GM12891 (cell line): Measurements from ENCODE around the gene VSTM2L.

ENCODE experiments used
- DNase-seq: peaks from one replicate; pipeline ENCODE4 v3.0.0; 2011; ENCODE audit warnings: low spot score; ENCODE audit not compliant: insufficient read length
- FAIRE-seq: peaks from 2 replicates; lab custom pipeline; 2011; peaks lifted over from hg19 to GRCh38; lab: Jason Lieb, UNC
- PAX5 ChIP-seq: IDR thresholded peaks from 2 replicates; pipeline ENCODE4 v1.6.1; 2011; ENCODE audit warnings: low read length, moderate library complexity, mild to moderate bottlenecking; ENCODE audit not compliant: insufficient read depth, severe bottlenecking
- POLR2A ChIP-seq: IDR thresholded peaks from 2 replicates; pipeline ENCODE4 v1.6.1; 2011; ENCODE audit warnings: low read depth, low read length, control low read depth
- POLR2AphosphoS5 ChIP-seq: IDR thresholded peaks from 2 replicates; pipeline ENCODE4 v1.6.1; 2011; ENCODE audit warnings: low read depth, low read length, control low read depth
- POU2F2 ChIP-seq: IDR thresholded peaks from 2 replicates; pipeline ENCODE4 v1.6.1; 2011; ENCODE audit warnings: low read depth, mild to moderate bottlenecking, control low read depth, low read length, moderate library complexity
- SPI1 ChIP-seq: IDR thresholded peaks from 2 replicates; pipeline ENCODE4 v1.6.1; 2011; ENCODE audit warnings: low read depth, low read length, control low read depth
- TAF1 ChIP-seq: IDR thresholded peaks from 2 replicates; pipeline ENCODE4 v1.6.1; 2011; ENCODE audit warnings: low read depth, low read length, control low read depth

Gene VSTM2L

GRCh38 chr20:37927410-37928095 is 24.6 kb downstream of the VSTM2L start:
- no peak for DNase-seq
- TF ChIP-seq POLR2A (no peak), SPI1 (no peak), POLR2AphosphoS5 (no peak), TAF1 (no peak), PAX5 (no peak), POU2F2 (no peak)
- no peak for FAIRE-seq

DNA sequence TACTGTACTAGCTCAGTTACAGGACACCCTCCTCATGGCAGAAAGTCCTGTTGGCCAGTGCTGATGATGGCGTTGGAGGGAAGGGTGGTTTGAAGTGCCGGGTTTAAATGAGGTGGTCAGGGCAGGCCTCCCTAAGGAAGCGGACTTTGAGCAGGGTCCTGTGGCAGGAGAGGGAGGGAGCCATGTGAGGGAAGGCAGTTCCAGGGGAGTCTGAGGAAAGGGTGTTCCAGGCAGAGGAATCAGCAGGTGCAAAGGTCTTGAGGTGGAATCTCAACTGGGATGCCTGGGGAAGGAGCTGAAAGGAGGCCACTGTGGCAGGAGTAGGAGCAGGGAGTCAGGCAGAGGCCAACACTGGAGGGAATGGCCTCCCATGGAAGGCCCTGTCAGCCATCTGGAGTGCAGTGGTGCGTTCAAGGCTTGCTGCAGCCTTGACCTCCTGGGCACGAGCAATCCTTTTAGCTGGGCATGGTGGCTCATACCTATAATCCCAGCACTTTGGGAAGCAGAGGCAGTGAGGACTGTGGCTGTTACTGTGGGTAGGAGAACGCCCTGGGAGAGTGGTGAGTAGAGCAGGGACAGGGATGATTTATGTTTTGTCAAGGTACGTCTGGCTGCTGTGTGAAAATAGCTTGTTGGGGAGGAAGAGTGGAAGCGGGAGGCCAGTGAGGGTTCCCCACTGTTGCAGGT is 26.2 kb downstream of the VSTM2L start:
- no peak for TF ChIP-seq POLR2A
- no peak for TF ChIP-seq POU2F2
- TF ChIP-seq SPI1 = no peak
- no peak for TF ChIP-seq TAF1
- DNase-seq (no peak), FAIRE-seq (no peak)

GRCh38 chr20:37929683-37930014 is 26.7 kb downstream of the VSTM2L start:
- TF ChIP-seq POU2F2 = no peak
- DNase-seq (no peak), FAIRE-seq (no peak)

GRCh38 chr20:37931153-37931922 is 28.4 kb downstream of the VSTM2L start:
- no peak for DNase-seq
- FAIRE-seq = no peak
- TF ChIP-seq SPI1 (no peak), TAF1 (no peak), POU2F2 (no peak), PAX5 (no peak), POLR2AphosphoS5 (no peak), POLR2A (no peak)

DNA sequence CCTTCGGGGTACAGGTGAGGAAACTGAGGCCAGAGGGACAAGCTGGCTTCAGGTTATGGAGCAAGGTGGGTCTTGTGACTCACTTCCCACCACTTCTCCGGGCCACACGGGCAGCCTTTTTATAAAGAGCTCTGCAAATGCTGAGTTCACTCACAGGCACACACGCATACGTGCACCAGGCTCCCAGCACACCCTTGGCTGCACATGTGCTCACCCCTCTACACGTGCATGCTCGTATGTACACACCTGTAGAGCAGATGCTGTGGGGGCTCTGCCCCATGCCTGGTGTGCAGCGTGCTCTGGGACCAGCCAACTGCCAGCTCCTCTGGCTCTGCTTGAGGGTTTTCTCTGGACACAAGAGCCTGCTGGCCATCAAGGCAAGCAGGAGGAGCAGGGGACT is 29.1 kb downstream of the VSTM2L start:
- DNase-seq = no peak
- TF ChIP-seq POU2F2 (no peak), SPI1 (no peak), POLR2AphosphoS5 (no peak), POLR2A (no peak)
- no peak for FAIRE-seq

DNA sequence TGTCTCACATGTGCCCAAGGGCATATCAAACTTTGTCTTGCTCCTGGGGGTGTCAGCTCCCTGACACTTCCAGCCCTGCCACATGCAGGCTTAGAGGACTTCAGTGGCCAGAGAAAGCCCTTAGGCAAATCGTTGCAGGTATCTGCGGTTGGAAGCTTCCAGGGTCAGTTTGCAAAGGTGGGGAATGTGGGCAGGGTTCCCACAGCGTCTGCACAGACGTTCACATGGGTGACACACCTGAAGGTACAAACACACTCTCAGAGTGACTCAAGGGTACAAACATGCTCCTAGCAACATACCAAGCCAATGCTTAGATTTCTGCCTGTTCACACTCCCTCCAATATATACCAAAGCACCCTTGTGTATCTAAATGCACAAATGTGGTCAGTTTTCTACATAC is 30.0 kb downstream of the VSTM2L start:
- DNase-seq (no peak), FAIRE-seq (no peak)
- no peak for TF ChIP-seq POLR2AphosphoS5
- no peak for TF ChIP-seq POU2F2
- no peak for TF ChIP-seq POLR2A
- no peak for TF ChIP-seq PAX5
- TF ChIP-seq TAF1 = no peak
- no peak for TF ChIP-seq SPI1

GRCh38 chr20:37933786-37934633 is 31.1 kb downstream of the VSTM2L start:
- DNase-seq (no peak), FAIRE-seq (no peak)
- no peak for TF ChIP-seq TAF1

DNA sequence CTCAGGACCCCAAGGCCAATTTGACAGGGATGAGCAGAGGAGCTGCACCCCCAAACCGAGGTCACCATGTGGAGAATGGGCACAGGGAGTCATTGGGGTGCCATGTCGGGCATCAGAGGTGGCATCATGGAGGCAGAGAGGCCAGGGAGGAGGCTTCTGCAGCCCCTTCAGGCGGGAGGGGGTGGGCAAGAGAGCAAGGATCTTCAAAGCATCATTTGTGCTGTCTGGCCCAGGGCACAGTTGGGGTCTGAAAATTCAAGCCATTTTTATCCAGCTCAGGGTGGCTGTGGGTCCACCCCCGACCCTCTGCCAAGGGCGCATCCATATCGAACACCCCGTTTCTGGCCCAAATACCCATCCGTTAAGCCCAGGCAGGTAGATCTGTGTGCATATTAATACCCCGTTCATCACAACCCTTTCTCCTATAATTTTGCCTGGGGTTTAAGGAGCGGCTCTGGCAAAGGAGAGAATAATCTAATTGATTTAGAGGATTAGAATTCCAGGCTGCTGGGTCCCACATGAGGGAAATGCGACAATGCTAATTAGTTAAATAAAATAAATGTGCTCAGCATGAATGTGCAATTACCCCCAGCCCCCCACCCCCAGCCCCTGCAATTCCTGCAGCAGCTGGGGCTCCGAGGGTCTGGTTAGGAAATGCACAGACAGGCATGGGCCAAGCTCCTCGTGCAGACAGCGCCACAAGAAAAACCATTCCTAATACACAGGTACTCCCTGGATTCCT is 31.9 kb downstream of the VSTM2L start:
- FAIRE-seq (no peak), DNase-seq (no peak)
- no peak for TF ChIP-seq POU2F2
- TF ChIP-seq TAF1 = no peak
- TF ChIP-seq SPI1 = no peak
- no peak for TF ChIP-seq POLR2AphosphoS5
- no peak for TF ChIP-seq PAX5
- TF ChIP-seq POLR2A = no peak

DNA sequence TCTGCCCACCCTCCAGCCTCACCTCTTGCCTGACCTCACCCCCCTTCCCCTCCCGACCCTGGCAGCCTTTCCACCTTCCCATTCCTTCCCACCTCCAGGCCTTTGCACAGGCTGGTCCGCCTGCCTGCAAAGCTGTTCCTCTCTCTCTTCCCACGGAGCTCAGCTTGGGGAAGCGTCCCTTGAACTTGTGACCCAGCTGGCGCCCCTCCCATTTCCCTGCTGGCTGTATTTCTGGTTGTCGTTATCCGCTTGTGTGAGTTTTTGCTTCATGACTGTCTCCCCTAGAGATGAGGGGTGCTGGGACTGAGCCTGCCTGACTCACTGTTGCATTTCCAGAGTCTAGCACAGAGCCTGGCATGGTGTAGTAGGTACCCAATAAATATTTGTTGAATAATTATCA is 32.5 kb downstream of the VSTM2L start:
- TF ChIP-seq TAF1 (no peak), POU2F2 (no peak), PAX5 (no peak), POLR2A (no peak), SPI1 (no peak), POLR2AphosphoS5 (no peak)
- DNase-seq (no peak), FAIRE-seq (no peak)
